Measurements from ENCODE around the gene TDRD12.

GRCh38 chr19:32773126-32773525 lies 53.6 kb downstream of the TDRD12 start:
- TF ChIP-seq POLR2A (IDR thresholded peaks at IDR 0.05): no peak
- TF ChIP-seq, protein P1, sequence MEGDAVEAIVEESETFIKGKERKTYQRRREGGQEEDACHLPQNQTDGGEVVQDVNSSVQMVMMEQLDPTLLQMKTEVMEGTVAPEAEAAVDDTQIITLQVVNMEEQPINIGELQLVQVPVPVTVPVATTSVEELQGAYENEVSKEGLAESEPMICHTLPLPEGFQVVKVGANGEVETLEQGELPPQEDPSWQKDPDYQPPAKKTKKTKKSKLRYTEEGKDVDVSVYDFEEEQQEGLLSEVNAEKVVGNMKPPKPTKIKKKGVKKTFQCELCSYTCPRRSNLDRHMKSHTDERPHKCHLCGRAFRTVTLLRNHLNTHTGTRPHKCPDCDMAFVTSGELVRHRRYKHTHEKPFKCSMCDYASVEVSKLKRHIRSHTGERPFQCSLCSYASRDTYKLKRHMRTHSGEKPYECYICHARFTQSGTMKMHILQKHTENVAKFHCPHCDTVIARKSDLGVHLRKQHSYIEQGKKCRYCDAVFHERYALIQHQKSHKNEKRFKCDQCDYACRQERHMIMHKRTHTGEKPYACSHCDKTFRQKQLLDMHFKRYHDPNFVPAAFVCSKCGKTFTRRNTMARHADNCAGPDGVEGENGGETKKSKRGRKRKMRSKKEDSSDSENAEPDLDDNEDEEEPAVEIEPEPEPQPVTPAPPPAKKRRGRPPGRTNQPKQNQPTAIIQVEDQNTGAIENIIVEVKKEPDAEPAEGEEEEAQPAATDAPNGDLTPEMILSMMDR (IDR thresholded peaks at IDR 0.05): no peak

Data from tibial nerve (tissue), 3 donors.